Astrocyte of the cerebellum (primary cell): ENCODE results near the gene ARHGAP15.

Source experiments
- DNase-seq: peaks from one replicate; pipeline ENCODE4 v3.0.0-alpha.2; 2011; ENCODE audit warnings: low read depth
- H3K4me3 ChIP-seq: 2 replicates; pipeline ENCODE4 v1.5.1; 2011; ENCODE audit warnings: mild to moderate bottlenecking, low read depth, low read length, moderate library complexity
- CTCF ChIP-seq: IDR thresholded peaks from 2 replicates; pipeline ENCODE4 v1.5.1; 2012; ENCODE audit warnings: low read length, low read depth, moderate library complexity, mild to moderate bottlenecking; ENCODE audit errors: missing control alignments
- in situ Hi-C: cut with HindIII; loops from 2 replicates; pipeline ENCODE4 v1.10.0; 2017; ENCODE audit warnings: low sequenced_read_pairs

The ARHGAP15 gene

GRCh38 chr2:143162997-143163396 is 33.8 kb downstream of the ARHGAP15 start:
- TF ChIP-seq CTCF, result no peak
- no peak for DNase-seq
- in situ Hi-C loops, result no loop called here
- no peak overlapping the region for H3K4me3 ChIP-seq

- no peak for DNase-seq
- in situ Hi-C loops, result no loop called here
- H3K4me3 ChIP-seq, result no peak overlapping the region
- TF ChIP-seq CTCF, result no peak
These were observed 34.3 kb downstream of the ARHGAP15 start for GRCh38 chr2:143163499-143163898.

GRCh38 chr2:143165291-143165690 is 36.1 kb downstream of the ARHGAP15 start:
- TF ChIP-seq CTCF, result no peak

GRCh38 chr2:143169105-143169504 is 39.9 kb downstream of the ARHGAP15 start:
- in situ Hi-C loops, result no loop called here
- no peak for TF ChIP-seq CTCF
- H3K4me3 ChIP-seq, result no peak overlapping the region
- no peak for DNase-seq

More at GRCh38 chr2:143165291-143165690, 36.1 kb downstream of the ARHGAP15 start:
- in situ Hi-C loops, result no loop called here
- no peak for DNase-seq
- H3K4me3 ChIP-seq, result no peak overlapping the region

- no peak for DNase-seq
- in situ Hi-C loops, result no loop called here
- peak; percentile 45 for TF ChIP-seq CTCF
- H3K4me3 ChIP-seq, result no peak overlapping the region
These were observed 42.6 kb downstream of the ARHGAP15 start for GRCh38 chr2:143171817-143172216.

GRCh38 chr2:143175438-143175837 is 46.2 kb downstream of the ARHGAP15 start:
- H3K4me3 ChIP-seq, result no peak overlapping the region
- no peak for TF ChIP-seq CTCF
- DNase-seq, result no peak
- in situ Hi-C loops, result no loop called here

- in situ Hi-C loops, result no loop called here
- DNase-seq, result no peak
- no peak for TF ChIP-seq CTCF
- H3K4me3 ChIP-seq, result no peak overlapping the region
These were observed 47.4 kb downstream of the ARHGAP15 start for GRCh38 chr2:143176606-143177005.
